Esophagus (tissue), 2 donors: Measurements from ENCODE around the gene RARB. TPM values are rescaled to one million over a fixed set of nuclear protein-coding genes. Genes with fewer than 3 reads are reported as not detected.

Source experiments
- H3K27ac ChIP-seq, 2 donors: one replicate each; pipeline ENCODE4 v1.5.1; 2013; ENCODE audit warnings: low read depth in 2 of 2, mild to moderate bottlenecking in 2 of 2, inconsistent platforms in 1 of 2, low read length in 1 of 2, moderate library complexity in 1 of 2
- H3K27me3 ChIP-seq, 2 donors: one replicate each; pipeline ENCODE4 v1.6.1; 2013; ENCODE audit warnings: low read length in 2 of 2, control low read depth in 1 of 2, mild to moderate bottlenecking in 1 of 2; ENCODE audit not compliant: insufficient read depth in 2 of 2, control insufficient read depth in 1 of 2
- H3K36me3 ChIP-seq, 2 donors: one replicate each; pipeline ENCODE4 v1.6.1; 2013; ENCODE audit warnings: low read length in 1 of 2; ENCODE audit not compliant: control insufficient read depth in 2 of 2, insufficient read depth in 2 of 2
- H3K4me1 ChIP-seq, 2 donors: one replicate each; pipeline ENCODE4 v1.6.1; 2013; ENCODE audit warnings: low read length in 1 of 2; ENCODE audit not compliant: control insufficient read depth in 2 of 2, insufficient read depth in 2 of 2
- H3K4me3 ChIP-seq, 2 donors: one replicate each; pipeline ENCODE4 v1.5.1; 2013; ENCODE audit warnings: low read length in 2 of 2, mild to moderate bottlenecking in 2 of 2, low read depth in 1 of 2, moderate library complexity in 1 of 2
- H3K9me3 ChIP-seq, 2 donors: one replicate each; pipeline ENCODE4 v1.6.1; 2013; ENCODE audit warnings: mild to moderate bottlenecking in 2 of 2, low read depth in 1 of 2, low read length in 1 of 2, moderate library complexity in 1 of 2; ENCODE audit not compliant: control insufficient read depth in 2 of 2, insufficient read depth in 1 of 2
- WGBS, 2 donors: extraction: QIAGEN DNeasy Blood & Tissue Kit; methylation state at CpG; one replicate each; pipeline ENCODE4 v1.1.7; 2013; 5-methylcytosine and 5-hydroxymethylcytosine counted together
- polyA plus RNA-seq, 2 donors: library from polyadenylated mRNA; stranded (reverse); fragments of 200-250 nt; gene quantifications; one replicate each; pipeline ENCODE4 v1.2.3, GENCODE V29; 2013
- donor health status: healthy with polysubstance abuse.
- donor health status: Bipolar disorder and iron deficiency.

Gene RARB
- polyA plus RNA-seq, 2 donors, result 1.6 to 2.2 TPM

DNA sequence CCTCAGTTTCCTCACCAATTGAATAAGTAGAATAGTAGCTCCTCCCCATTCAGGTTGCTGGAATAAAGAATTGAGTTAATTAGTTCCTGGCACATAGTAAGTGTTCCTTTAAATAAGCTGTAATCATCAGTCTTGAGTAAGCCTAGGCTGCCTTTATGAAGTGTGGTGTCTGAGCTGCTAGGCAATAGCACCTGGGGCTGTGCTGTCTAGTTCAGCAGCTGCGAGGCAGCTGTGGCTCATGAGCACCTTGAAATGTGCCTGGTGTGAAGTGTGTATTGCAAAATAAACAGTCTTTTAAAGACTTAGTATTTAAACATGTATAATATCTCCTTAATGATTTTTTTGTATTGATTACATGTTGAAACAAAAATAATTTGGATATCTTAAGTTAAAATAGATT is 159.0 kb downstream of the RARB start:
- WGBS, 2 donors, result 65 to 70% methylated on average over 1 of the region's 1 CpG
- no peak overlapping the region for H3K4me3 ChIP-seq
- peaks cover 2 to 5% of the 10 kb centered on the region in 2 donors for H3K36me3 ChIP-seq
- no peaks in the 10 kb centered on the region for H3K9me3 ChIP-seq
- H3K4me1 ChIP-seq, result peaks cover 0 to 1% of the 10 kb centered on the region in 2 donors
- no peaks in the 10 kb centered on the region for H3K27me3 ChIP-seq
- H3K27ac ChIP-seq, result no peak overlapping the region

DNA sequence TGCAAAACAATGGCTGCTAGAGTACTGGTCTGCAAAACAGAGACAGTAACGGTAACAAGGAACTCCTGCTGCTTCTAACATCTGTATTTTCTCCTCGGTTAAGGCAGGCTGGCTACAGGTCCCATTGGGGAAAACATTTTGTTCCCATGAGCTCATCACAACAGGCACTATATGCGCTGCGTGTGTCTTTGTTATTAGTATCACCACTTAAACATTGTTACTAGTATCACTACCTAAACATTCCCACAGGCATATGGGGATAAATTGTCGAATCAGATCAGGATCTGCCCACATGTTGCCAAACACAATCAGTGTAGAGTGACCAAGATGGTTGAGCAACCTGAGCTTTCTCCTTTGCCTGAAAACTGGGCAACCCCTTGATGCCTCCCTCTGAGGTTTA is 159.5 kb downstream of the RARB start:
- Histone ChIP-seq H3K4me3 (no peak overlapping the region), H3K4me1 (peaks cover 0 to 1% of the 10 kb centered on the region in 2 donors), H3K36me3 (peaks cover 2 to 4% of the 10 kb centered on the region in 2 donors), H3K9me3 (no peaks in the 10 kb centered on the region), H3K27me3 (no peaks in the 10 kb centered on the region), H3K27ac (no peak overlapping the region)
- WGBS, 2 donors, result 83 to 86% methylated on average over 5 of the region's 5 CpGs

DNA sequence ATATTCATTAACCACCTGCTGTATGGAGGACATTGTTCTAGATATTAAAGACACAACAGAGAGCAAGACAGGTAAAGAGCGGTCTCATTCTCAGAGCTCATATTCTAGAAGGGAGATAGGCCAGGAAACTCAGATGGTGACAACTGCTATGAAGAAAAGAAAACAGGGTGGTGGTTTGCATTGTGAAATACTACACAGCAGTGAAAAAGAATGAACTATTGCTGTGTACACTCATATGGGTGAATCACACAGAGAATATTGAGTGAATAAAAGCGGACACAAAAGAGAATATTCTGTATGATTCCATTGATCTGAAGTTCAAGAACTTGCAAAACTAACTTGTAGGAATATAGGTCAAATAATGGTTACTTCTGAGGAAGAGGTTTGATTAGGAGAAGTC is 159.9 kb downstream of the RARB start:
- Histone ChIP-seq H3K36me3 (peaks cover 2 to 4% of the 10 kb centered on the region in 2 donors), H3K27ac (no peak overlapping the region), H3K9me3 (no peaks in the 10 kb centered on the region), H3K4me3 (no peak overlapping the region), H3K4me1 (peaks cover 0 to 1% of the 10 kb centered on the region in 2 donors), H3K27me3 (no peaks in the 10 kb centered on the region)
- WGBS, 2 donors, result 95 to 99% methylated on average over 2 of the region's 2 CpGs

DNA sequence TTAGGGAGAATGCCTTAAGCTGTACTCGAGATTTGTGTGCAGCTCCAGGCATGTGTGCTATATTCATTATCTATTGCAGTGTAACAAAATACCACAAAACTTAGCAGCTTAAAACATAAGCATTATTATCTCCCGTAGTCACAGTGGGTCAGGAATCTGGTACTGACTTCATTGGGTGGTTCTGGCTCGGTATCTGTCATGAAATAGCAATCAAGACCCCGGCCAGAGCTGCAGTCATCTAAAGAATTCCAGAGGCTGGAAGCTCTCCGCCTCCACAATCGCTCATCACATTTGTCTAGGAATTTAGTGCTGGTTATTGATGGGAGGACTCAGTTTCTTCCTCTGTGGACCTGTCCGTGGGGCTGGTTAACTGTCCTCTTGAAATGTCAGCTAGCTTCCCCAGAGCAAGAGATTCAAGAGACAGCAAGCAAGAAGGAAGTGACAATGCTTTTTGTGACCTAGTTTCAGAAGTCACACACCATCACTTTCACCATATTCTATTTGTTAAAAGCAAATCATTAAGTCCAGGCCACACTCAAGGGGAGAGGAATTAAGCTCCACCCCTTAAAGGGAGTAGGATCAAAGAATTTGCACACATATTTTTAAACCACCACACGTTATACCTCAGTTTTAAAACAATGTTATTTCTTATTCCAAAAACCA is 160.5 kb downstream of the RARB start:
- Histone ChIP-seq H3K4me3 (no peak overlapping the region), H3K36me3 (peaks cover 0 to 2% of the 10 kb centered on the region in 2 donors), H3K27ac (no peak overlapping the region), H3K27me3 (no peaks in the 10 kb centered on the region), H3K4me1 (peaks cover 0 to 1% of the 10 kb centered on the region in 2 donors), H3K9me3 (no peaks in the 10 kb centered on the region)
- 84 to 90% methylated on average over 8 of the region's 8 CpGs for WGBS, 2 donors

DNA sequence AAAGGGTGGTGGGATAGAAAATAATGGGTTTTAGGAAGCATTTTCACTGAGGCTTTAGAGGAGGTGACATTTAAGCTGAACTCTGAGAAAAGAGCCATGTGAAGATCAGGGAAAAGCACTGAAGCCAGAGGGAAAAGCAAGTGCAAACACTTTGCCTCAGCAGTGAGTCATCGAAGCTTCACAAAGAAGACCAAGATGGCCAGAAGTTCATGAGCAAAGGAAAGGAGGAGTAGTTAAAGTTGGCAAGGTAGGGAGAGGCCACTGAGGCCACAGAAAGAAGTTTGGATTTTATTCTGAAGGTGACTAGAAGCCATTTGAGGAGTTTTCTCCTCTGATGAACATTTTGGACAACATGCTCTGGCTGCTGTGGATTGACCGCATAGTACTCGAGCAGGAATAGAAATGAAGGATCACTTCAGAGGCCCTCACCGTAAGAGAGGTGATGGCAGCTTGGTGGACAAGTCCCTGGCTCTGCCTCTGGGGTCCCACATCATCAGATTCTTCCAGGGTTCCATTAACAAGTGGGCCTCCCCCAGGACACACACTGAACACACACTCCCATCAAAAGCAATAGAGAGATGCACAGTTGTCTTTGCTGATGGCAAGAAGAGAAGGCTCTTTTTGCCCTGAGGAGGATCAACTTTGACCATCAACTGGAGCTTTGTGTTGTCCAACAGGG is 161.2 kb downstream of the RARB start:
- Histone ChIP-seq H3K4me1 (peaks cover 0 to 1% of the 10 kb centered on the region in 2 donors), H3K27me3 (no peaks in the 10 kb centered on the region), H3K9me3 (no peaks in the 10 kb centered on the region), H3K27ac (no peak overlapping the region), H3K4me3 (no peak overlapping the region), H3K36me3 (peaks cover 0 to 2% of the 10 kb centered on the region in 2 donors)
- WGBS, 2 donors, result 92 to 98% methylated on average over 4 of the region's 4 CpGs

DNA sequence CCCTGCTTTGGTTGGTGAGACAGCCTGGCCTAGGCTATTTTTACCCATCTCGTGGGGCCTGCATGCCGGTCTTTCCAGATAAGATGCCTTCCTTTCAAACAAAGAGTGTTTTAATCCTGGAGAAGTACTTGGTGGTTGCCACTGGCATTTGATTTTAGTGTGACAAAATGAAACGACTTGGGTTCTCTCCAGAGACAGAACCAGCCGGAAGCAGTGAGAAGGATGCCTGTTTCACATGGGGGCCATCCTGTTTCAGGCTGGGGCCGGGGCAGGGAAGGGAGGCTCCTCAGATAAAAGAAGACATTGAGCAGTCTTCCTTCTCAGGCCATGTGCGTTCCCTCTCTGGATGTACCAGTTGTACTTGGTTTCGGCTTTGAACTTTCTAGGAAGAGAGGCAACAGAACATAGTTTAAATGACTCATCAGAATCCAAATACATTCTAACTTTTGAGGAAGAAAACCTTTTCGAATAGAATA is 161.8 kb downstream of the RARB start:
- 78 to 83% methylated on average over 8 of the region's 8 CpGs for WGBS, 2 donors
- H3K9me3 ChIP-seq, result no peaks in the 10 kb centered on the region
- peaks cover 0 to 2% of the 10 kb centered on the region in 2 donors for H3K36me3 ChIP-seq
- no peak overlapping the region for H3K27ac ChIP-seq
- H3K27me3 ChIP-seq, result no peaks in the 10 kb centered on the region
- no peak overlapping the region for H3K4me3 ChIP-seq
- H3K4me1 ChIP-seq, result peaks cover 0 to 1% of the 10 kb centered on the region in 2 donors

DNA sequence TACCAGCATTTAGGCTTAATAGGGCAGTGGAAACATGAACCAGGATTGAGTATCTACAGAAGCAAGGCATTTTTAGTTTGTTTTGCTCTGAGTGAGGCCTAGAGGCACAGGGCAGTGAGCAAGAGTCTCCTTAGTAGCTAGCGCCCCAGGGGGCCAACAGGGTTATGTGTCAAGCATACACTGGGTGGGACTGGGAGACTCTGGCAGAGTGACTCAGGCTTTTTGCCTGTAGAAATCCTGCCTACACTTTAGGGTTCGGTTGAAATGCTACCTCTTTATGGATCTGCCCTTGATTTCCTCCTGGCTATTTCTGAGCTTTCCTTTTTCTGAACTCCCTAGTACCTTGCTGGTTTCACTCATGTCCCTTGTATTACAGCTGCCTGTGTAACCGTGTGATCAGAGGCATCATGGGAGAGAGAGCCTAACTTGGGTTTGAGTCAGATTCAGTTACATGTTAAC is 164.5 kb downstream of the RARB start:
- 22 to 35% methylated on average over 3 of the region's 3 CpGs for WGBS, 2 donors
- Histone ChIP-seq H3K27ac (no peak overlapping the region), H3K9me3 (no peaks in the 10 kb centered on the region), H3K4me3 (no peak overlapping the region), H3K27me3 (no peaks in the 10 kb centered on the region), H3K36me3 (peaks cover 0 to 2% of the 10 kb centered on the region in 2 donors), H3K4me1 (peaks cover 0 to 1% of the 10 kb centered on the region in 2 donors)

DNA sequence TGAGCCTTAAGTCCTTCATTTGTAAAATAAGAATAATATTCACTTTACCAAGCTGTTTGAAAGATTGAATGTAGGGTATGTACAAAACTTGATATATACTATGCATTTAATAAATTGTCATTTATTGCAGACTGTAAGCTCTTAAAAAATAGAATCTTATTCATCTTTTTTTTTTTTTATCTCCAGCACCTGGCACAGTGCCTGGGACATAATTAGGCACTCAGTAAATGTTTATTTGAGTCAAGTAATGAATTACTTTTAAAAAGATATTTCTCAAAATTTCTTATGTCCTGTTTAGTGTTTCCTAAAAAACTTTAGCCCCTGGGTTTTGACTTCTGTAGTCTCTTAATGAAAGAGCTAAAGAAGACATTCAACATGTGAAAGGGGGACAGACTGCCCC is 164.9 kb downstream of the RARB start:
- Histone ChIP-seq H3K27ac (no peak overlapping the region), H3K4me1 (peaks cover 0 to 1% of the 10 kb centered on the region in 2 donors)

DNA sequence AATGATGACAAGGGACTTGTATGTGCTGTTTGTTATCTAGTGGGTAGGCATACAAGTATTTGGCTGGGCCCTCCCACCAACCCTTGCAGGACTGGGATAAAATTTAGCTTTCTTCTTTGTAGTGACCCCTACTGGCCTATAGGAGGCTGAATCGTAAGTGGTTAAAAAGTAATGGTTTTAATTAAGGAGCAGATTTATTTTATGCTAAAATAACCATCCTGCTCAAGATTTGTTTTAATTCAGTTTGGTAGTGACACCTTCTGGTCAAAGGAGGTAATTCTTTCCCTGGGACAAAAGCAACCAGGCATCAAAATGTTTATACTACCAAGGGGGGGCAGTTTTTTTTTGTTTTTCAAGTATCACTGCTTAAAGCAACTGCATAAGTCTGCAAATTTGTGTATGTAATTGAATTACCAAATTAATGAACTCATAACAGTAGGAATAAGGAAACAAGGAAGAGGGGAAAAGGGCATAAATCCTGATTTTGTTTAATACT is 166.0 kb downstream of the RARB start:
- H3K27ac ChIP-seq, result no peak overlapping the region
- H3K4me3 ChIP-seq, result no peak overlapping the region

More for the DNA sequence above, 164.9 kb downstream of the RARB start:
- Histone ChIP-seq H3K27me3 (no peaks in the 10 kb centered on the region), H3K36me3 (peaks cover 0 to 2% of the 10 kb centered on the region in 2 donors), H3K9me3 (no peaks in the 10 kb centered on the region), H3K4me3 (no peak overlapping the region)

More for the DNA sequence above, 166.0 kb downstream of the RARB start:
- Histone ChIP-seq H3K4me1 (peaks cover 0 to 1% of the 10 kb centered on the region in 2 donors), H3K36me3 (peaks cover 0 to 2% of the 10 kb centered on the region in 2 donors), H3K27me3 (no peaks in the 10 kb centered on the region), H3K9me3 (no peaks in the 10 kb centered on the region)
- WGBS, 2 donors, result 0 to 6% methylated on average over 1 of the region's 1 CpG
